NB4 (cell line): Measurements from ENCODE around the gene OR4E1.

Experiments
- DNase-seq: peaks from one replicate; pipeline ENCODE4 v3.0.0; 2010; ENCODE audit warnings: low read depth
- H3K4me3 ChIP-seq: one replicate; pipeline ENCODE4 v1.5.1; 2011; ENCODE audit warnings: mild to moderate bottlenecking, low read depth, low read length, moderate library complexity
- CTCF ChIP-seq: IDR thresholded peaks from one replicate; pipeline ENCODE4 v1.5.1; 2012; ENCODE audit warnings: low read depth, low read length
- MAX ChIP-seq: IDR thresholded peaks from 2 replicates; pipeline ENCODE4 v1.6.1; 2011; ENCODE audit warnings: low read depth, low read length
- MYC ChIP-seq: IDR thresholded peaks from 2 replicates; pipeline ENCODE4 v1.6.1; 2011; ENCODE audit warnings: low read depth, low read length
- POLR2A ChIP-seq: IDR thresholded peaks from 2 replicates; pipeline ENCODE4 v1.6.1; 2011; ENCODE audit warnings: mild to moderate bottlenecking; ENCODE audit not compliant: insufficient read length; ENCODE audit errors: extremely low read depth

The OR4E1 gene

GRCh38 chr14:21669284-21669683 is 4.3 kb downstream of the OR4E1 start:
- TF ChIP-seq POLR2A: no peak
- TF ChIP-seq MYC: no peak
- no peak for TF ChIP-seq MAX
- no peak for TF ChIP-seq CTCF
- no peak overlapping the region for H3K4me3 ChIP-seq
- no peak for DNase-seq

DNA sequence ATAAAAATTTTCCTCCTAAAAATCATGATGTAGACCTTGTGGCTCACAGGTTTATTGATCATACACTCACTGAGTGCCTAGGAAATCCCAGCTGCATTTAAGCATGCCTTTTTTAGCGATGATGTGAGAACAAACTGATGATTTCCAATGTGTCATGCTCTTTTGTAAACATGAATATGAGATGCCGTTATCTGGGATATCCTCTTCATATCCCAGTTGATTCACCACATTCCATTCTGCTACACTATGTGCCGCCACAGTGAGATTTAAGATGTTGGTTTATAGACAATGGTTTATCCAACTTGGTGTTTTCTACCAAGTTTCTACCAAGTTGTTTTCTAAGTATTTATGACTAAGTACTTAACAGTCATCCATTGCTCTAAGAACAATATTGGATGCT is 5.2 kb downstream of the OR4E1 start:
- no peak for DNase-seq
- H3K4me3 ChIP-seq: no peak overlapping the region
- TF ChIP-seq CTCF (no peak), POLR2A (no peak), MAX (no peak), MYC (no peak)

- DNase-seq: no peak
- no peak overlapping the region for H3K4me3 ChIP-seq
- TF ChIP-seq POLR2A (no peak), MYC (no peak), MAX (no peak), CTCF (no peak)
These were observed 16.6 kb downstream of the OR4E1 start for GRCh38 chr14:21656980-21657379.

DNA sequence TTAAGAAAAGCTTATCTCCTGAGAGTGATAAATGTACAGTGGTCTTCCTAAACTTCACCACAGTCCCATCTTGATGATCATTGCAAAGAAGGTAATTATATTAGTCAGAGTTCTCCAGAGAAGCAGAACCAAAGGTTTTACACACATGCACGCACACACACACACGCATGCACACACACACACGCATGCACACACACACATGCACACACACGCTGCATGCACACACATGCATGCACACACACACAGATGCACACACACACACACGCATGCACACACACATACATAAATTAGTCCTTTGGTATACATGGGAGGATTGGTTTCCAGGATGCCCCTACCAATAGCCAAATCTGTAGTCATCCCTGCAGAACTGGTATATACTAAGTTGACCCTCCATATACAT is 19.4 kb downstream of the OR4E1 start:
- no peak for DNase-seq
- TF ChIP-seq MYC: no peak
- no peak for TF ChIP-seq MAX
- TF ChIP-seq CTCF: no peak
- TF ChIP-seq POLR2A: no peak
- H3K4me3 ChIP-seq: no peak overlapping the region

- no peak for DNase-seq
- no peak within 1 kb of the TSS for H3K4me3 ChIP-seq
- TF ChIP-seq POLR2A: no peak
These were observed 20.2 kb downstream of the OR4E1 start, which contains the start of gene OR4E2 for GRCh38 chr14:21653331-21653885. Gene OR4E2 (plus strand): TSS chr14:21653835. CDS start chr14:21665083, 11,248 bp downstream.

DNA sequence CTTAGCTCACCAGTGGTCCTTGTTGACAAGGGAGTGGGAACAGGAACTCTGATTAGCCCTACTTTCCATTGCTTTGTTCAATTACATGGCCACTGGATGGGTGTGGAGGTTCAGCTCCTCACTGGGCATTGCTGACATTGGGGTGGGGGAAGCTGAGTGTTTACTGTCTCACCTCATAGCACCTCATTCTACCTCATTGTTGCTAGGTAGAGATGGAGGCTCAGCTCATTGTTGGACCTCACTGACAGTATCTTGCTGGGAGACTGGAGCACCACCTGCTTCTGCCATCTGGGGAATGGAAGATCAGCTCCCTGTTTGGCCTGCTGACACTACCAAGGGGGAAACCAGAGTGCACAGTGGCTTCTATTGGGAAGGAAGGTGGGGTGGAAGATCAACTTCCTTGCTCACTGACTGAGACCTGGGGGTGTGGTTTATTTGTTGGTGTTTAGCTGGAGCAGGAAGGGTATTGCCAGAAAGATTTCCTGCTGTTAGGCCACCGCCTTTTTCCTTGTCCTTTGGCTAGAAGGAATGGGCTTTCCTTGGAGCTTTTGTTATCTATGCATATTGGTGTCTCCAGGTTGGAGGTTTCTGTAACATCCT is 21.3 kb downstream of the OR4E1 start:
- no peak overlapping the region for H3K4me3 ChIP-seq
- TF ChIP-seq MAX: no peak
- no peak for TF ChIP-seq POLR2A
- no peak for TF ChIP-seq CTCF
- TF ChIP-seq MYC: no peak
- DNase-seq: no peak
